Hepatocyte (in vitro differentiated cells): ENCODE results near the gene KRTAP5-4. TPM values are rescaled to one million over a fixed set of nuclear protein-coding genes. Genes with fewer than 3 reads are reported as not detected.

ENCODE experiments used
- DNase-seq: peaks from one replicate; pipeline ENCODE4 v3.0.0-alpha.2; 2016; ENCODE audit warnings: low spot score
- H2AFZ ChIP-seq: fragments of 200-600 bp; sonication (generic); 2 replicates; pipeline ENCODE4 v1.6.0; 2016; ENCODE audit warnings: antibody characterized with exemption, mild to moderate bottlenecking
- H3K27ac ChIP-seq: fragments of 200-600 bp; sonication (generic); 2 replicates; pipeline ENCODE4 v1.5.1; 2016; ENCODE audit warnings: mild to moderate bottlenecking
- H3K27me3 ChIP-seq: fragments of 200-600 bp; sonication (generic); 2 replicates; pipeline ENCODE4 v1.6.1; 2016
- H3K36me3 ChIP-seq: fragments of 200-600 bp; sonication (generic); replicated peaks from 2 replicates; pipeline ENCODE4 v1.5.1; 2016; ENCODE audit warnings: low read depth; ENCODE audit not compliant: insufficient read depth
- H3K4me1 ChIP-seq: fragments of 200-600 bp; sonication (generic); 2 replicates; pipeline ENCODE4 v1.5.1; 2016; ENCODE audit warnings: mild to moderate bottlenecking, moderate library complexity; ENCODE audit not compliant: insufficient read depth
- H3K4me2 ChIP-seq: fragments of 200-600 bp; sonication (generic); 2 replicates; pipeline ENCODE4 v1.6.0; 2016
- H3K4me3 ChIP-seq: fragments of 200-600 bp; sonication (generic); 2 replicates; pipeline ENCODE4 v1.5.1; 2016; ENCODE audit warnings: mild to moderate bottlenecking
- H3K79me2 ChIP-seq: fragments of 200-600 bp; sonication (generic); 2 replicates; pipeline ENCODE4 v1.6.0; 2017; ENCODE audit warnings: mild to moderate bottlenecking
- H3K9me2 ChIP-seq: fragments of 200-600 bp; sonication (generic); replicated peaks from 2 replicates; pipeline ENCODE4 v1.6.0; 2017; ENCODE audit warnings: mild to moderate bottlenecking; ENCODE audit not compliant: insufficient read depth
- H3K9me3 ChIP-seq: fragments of 200-600 bp; sonication (generic); 2 replicates; pipeline ENCODE4 v1.5.1; 2016; ENCODE audit warnings: low read depth, mild to moderate bottlenecking
- H4K20me1 ChIP-seq: fragments of 200-600 bp; sonication (generic); 2 replicates; pipeline ENCODE4 v1.6.0; 2016; ENCODE audit warnings: mild to moderate bottlenecking; ENCODE audit not compliant: insufficient read depth, poor library complexity, severe bottlenecking
- EZH2 ChIP-seq: fragments of 200-600 bp; sonication (generic); IDR thresholded peaks from 2 replicates; pipeline ENCODE4 v1.6.1; 2016; ENCODE audit warnings: antibody characterized with exemption, mild to moderate bottlenecking, borderline replicate concordance
- EZH2phosphoT487 ChIP-seq: fragments of 200-600 bp; sonication (generic); IDR thresholded peaks from one replicate; pipeline ENCODE4 v1.6.1; 2018; ENCODE audit warnings: antibody characterized with exemption, mild to moderate bottlenecking, low read depth, moderate library complexity; ENCODE audit not compliant: unreplicated experiment, severe bottlenecking
- WGBS: methylation state at CpG from one replicate; pipeline ENCODE4 v1.1.6; 2016; ENCODE audit warnings: low lambda C conversion rate; ENCODE audit errors: missing lambda C conversion rate; 5-methylcytosine and 5-hydroxymethylcytosine counted together
- polyA plus RNA-seq: library from polyadenylated mRNA; unstranded; fragments of >200 nt; fragmentation: Nextera tagmentation; extraction: Ambion mirVana; gene quantifications from 2 replicates; pipeline ENCODE4 v1.2.1, GENCODE V29; 2016
- total RNA-seq: library from RNA; depleted of rRNA; stranded (reverse); fragments of >200 nt; gene quantifications from 2 replicates; pipeline ENCODE4 v1.2.3, GENCODE V29; 2014
- TF ChIP-seq, protein P1 (sequence below): fragments of 200-600 bp; sonication (generic); IDR thresholded peaks from 2 replicates; pipeline ENCODE4 v1.5.1; 2016; ENCODE audit warnings: antibody characterized with exemption, mild to moderate bottlenecking; ENCODE audit not compliant: poor library complexity

The KRTAP5-4 gene
- total and polyA plus RNA-seq, 2 experiments from 2014 or later: not detected

DNA sequence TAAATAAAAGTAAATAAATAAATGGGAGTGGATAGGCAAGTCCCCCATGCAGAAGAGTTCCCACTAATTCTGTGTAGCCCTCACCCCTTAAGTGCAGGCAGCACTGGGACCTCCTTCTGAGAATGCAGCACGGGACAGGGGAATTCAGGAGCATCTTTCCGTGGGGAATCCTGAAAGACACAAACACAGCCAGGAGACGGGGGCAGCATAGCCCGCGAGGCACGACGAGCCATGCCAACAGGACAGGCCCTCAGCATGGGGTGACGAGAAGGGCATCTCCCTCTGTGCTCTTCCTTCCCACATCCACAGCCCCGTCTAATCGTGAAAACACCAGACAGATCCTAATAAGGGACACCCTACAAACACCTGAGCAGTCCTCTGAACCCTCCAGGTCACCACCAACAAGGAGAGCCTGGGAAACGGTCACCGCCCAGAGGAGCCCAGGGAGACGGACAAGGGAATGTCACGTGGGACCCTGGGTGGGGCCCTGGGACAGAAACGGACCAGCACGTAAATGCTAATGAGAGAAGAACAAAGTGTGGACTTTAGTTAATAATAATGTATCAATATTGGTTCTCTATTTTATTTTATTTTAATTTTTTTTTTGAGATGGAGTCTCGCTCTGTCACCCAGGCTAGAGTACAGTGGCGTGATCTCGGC is 14.5 kb upstream of the KRTAP5-4 start:
- no peak overlapping the region for H3K4me2 ChIP-seq
- no peaks in the 10 kb centered on the region for H3K4me1 ChIP-seq
- no peaks in the 10 kb centered on the region for H3K79me2 ChIP-seq
- H3K9me2 ChIP-seq: no peaks in the 10 kb centered on the region
- H3K27ac ChIP-seq: no peak overlapping the region
- peaks cover 5% of the 10 kb centered on the region for H3K27me3 ChIP-seq
- no peaks in the 10 kb centered on the region for H3K36me3 ChIP-seq
- no peaks in the 10 kb centered on the region for H4K20me1 ChIP-seq
- H3K4me3 ChIP-seq: no peak overlapping the region
- H2AFZ ChIP-seq: no peak overlapping the region
- TF ChIP-seq, protein P1, sequence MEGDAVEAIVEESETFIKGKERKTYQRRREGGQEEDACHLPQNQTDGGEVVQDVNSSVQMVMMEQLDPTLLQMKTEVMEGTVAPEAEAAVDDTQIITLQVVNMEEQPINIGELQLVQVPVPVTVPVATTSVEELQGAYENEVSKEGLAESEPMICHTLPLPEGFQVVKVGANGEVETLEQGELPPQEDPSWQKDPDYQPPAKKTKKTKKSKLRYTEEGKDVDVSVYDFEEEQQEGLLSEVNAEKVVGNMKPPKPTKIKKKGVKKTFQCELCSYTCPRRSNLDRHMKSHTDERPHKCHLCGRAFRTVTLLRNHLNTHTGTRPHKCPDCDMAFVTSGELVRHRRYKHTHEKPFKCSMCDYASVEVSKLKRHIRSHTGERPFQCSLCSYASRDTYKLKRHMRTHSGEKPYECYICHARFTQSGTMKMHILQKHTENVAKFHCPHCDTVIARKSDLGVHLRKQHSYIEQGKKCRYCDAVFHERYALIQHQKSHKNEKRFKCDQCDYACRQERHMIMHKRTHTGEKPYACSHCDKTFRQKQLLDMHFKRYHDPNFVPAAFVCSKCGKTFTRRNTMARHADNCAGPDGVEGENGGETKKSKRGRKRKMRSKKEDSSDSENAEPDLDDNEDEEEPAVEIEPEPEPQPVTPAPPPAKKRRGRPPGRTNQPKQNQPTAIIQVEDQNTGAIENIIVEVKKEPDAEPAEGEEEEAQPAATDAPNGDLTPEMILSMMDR: no peak
- TF ChIP-seq EZH2phosphoT487 (no peak), EZH2 (no peak)
- 85% methylated on average over 19 of the region's 19 CpGs for WGBS
- DNase-seq: no peak
- no peaks in the 10 kb centered on the region for H3K9me3 ChIP-seq

DNA sequence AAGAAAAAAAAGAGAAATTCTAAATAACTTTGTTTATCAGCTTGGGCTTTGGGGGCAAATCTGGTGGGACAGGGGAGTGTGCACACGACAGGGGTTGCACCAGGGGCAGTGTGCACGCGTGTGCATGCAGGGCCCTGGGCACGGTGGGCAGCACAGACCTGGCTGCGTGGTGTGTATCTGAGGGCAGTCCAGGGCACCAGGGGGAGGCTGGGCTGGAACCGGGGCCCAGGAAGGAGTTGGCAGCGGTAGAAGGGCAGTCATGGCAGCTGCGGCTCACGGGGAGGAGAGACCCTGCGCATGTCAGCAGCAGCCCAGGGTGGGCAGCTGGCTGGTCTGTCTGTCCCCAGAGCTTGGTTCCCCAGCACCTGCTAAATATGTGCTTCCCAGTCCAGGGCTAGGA is 11.9 kb upstream of the KRTAP5-4 start:
- Histone ChIP-seq H3K9me3 (no peaks in the 10 kb centered on the region), H3K4me3 (no peak overlapping the region), H3K4me1 (no peaks in the 10 kb centered on the region), H3K27me3 (peaks cover 12% of the 10 kb centered on the region), H3K4me2 (no peak overlapping the region), H4K20me1 (no peaks in the 10 kb centered on the region), H3K9me2 (no peaks in the 10 kb centered on the region), H3K27ac (no peak overlapping the region), H3K36me3 (no peaks in the 10 kb centered on the region), H2AFZ (no peak overlapping the region), H3K79me2 (no peaks in the 10 kb centered on the region)
- 91% methylated on average over 7 of the region's 10 CpGs for WGBS
- TF ChIP-seq EZH2: no peak
- TF ChIP-seq EZH2phosphoT487: no peak
- TF ChIP-seq, protein P1: no peak
- DNase-seq: no peak

DNA sequence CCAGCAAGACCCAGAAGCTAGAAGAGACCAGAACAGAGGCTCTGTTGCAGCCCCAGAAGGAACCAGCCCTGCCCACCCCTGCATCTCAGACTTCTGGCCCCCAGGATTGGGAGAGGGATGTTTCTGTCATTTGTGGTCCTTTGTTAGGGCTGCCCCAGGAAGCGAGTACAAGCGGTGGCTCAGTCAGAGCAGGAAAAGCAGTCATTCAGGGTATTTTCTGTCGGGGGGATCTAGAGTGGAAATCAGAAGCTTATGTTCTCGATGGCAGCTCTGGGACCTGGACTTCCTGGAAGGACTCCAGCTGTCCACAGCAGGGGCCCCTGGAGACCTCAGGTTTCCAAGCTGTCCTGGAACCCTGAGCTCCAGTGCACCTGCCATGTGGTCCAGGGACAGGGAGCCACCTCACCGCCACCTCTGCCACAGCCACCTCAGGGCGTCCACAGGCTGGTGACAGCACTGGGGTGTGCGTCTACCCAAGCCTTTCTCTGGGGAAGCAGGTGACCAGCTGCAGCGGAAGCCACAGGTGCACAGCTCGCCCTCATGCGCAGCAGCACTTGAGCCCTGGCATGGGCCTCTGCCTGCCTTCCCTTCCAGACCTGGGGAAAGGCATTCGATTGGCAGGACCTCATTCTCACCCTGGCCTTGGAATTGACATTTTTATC is 10.2 kb upstream of the KRTAP5-4 start:
- no peaks in the 10 kb centered on the region for H3K9me2 ChIP-seq

More for the DNA sequence above, 10.2 kb upstream of the KRTAP5-4 start:
- Histone ChIP-seq H3K79me2 (no peaks in the 10 kb centered on the region), H3K27ac (no peak overlapping the region), H3K36me3 (no peaks in the 10 kb centered on the region), H3K4me2 (no peak overlapping the region), H3K4me1 (no peaks in the 10 kb centered on the region), H2AFZ (no peak overlapping the region), H4K20me1 (no peaks in the 10 kb centered on the region), H3K9me3 (no peaks in the 10 kb centered on the region), H3K27me3 (peaks cover 16% of the 10 kb centered on the region), H3K4me3 (no peak overlapping the region)
- TF ChIP-seq EZH2phosphoT487: no peak
- TF ChIP-seq, protein P1: no peak
- no peak for TF ChIP-seq EZH2
- DNase-seq: no peak
- 79% methylated on average over 11 of the region's 11 CpGs for WGBS
